HG03280 (cell line): ENCODE results near the gene SCYL1.
"Not testable (repeated sequence)": the region's sequence is repeated elsewhere in the genome, so short reads cannot be mapped to it uniquely, and the experiment has no call there.

Source experiments
- ATAC-seq: cut with Tn5 transposase; IDR thresholded peaks from one replicate; pipeline ENCODE4 v1.9.1; 2021; ENCODE audit warnings: mild to moderate bottlenecking, moderate library complexity; ENCODE audit not compliant: unreplicated experiment

The SCYL1 gene

GRCh38 chr11:65564879-65565559, 40.1 kb downstream of the SCYL1 start:
- ATAC-seq: not testable (repeated sequence)

GRCh38 chr11:65565624-65566453, 41.0 kb downstream of the SCYL1 start:
- ATAC-seq: no peak

- ATAC-seq: peak; percentile 3
Observed at GRCh38 chr11:65569164-65569972, 44.5 kb downstream of the SCYL1 start.

GRCh38 chr11:65569973-65570918, 45.4 kb downstream of the SCYL1 start, which contains the start of gene ZNRD2:
Gene ZNRD2, plus strand, starts transcription at chr11:65570477. Its CDS starts 15 bp downstream, at chr11:65570492.
- ATAC-seq: peak; percentile 57

GRCh38 chr11:65571420-65571819, 46.5 kb downstream of the SCYL1 start:
- ATAC-seq: no peak

- ATAC-seq: no peak
Observed at GRCh38 chr11:65571940-65572339, 47.1 kb downstream of the SCYL1 start.

DNA sequence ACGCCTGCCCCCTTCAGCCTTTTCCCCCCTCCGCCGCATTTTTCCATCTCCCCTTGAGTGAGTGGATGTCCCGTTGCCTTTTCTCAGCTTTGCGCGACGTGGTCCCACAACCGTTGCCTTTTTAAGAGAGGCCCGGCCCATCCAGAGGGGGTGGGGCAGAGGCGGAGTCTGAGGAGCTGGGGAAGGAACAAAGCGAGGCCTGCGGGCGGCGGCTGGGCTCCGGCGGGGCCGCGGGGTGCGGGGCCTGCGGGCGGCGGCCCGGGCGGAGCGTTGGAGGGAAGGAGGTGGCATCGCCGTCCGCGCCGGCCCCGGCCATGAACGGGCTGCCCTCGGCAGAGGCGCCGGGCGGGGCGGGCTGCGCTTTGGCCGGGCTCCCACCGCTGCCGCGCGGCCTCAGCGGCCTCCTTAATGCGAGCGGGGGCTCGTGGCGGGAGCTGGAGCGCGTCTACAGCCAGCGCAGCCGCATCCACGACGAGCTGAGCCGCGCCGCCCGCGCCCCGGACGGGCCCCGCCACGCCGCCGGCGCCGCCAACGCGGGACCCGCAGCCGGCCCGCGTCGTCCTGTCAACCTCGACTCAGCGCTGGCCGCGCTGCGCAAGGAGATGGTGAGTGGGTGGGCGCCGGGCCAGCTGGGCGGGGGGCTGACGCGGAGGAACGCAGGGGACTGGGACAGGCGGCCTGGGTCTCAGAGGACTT, 47.6 kb downstream of the SCYL1 start, which contains the start of gene FAM89B:
FAM89B (plus strand) TSS at position 183 of the 696 bp plus-strand sequence; CDS start at position 315, 132 bp downstream.
- no peak for ATAC-seq

DNA sequence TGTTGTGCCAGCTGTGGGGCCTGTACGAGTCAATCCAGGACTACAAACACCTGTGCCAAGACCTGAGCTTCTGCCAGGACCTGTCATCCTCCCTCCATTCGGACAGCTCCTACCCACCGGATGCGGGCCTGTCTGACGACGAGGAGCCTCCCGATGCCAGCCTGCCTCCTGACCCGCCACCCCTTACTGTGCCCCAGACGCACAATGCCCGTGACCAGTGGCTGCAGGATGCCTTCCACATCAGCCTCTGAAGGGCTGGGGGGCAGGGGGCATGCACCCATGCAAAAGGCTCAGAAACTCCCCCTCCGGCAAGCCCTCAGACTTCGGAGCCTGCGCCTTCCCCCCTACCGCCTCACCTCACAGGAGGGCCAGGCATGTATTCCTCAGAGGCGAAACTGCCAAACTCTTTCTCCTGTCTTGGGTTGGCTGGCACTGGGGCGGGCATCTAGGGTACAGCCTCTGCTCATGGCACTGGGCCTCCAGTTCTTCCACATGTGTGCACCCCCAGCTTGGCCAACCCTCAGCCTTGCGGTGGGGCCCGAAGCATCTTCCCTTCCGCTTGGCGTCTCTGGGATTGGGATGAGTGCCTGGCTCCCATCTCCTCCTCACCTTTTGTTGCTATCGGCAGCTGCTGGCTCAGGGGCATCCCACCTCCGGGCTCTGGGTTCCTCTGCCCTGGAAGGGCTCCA, 48.7 kb downstream of the SCYL1 start:
- ATAC-seq: no peak

DNA sequence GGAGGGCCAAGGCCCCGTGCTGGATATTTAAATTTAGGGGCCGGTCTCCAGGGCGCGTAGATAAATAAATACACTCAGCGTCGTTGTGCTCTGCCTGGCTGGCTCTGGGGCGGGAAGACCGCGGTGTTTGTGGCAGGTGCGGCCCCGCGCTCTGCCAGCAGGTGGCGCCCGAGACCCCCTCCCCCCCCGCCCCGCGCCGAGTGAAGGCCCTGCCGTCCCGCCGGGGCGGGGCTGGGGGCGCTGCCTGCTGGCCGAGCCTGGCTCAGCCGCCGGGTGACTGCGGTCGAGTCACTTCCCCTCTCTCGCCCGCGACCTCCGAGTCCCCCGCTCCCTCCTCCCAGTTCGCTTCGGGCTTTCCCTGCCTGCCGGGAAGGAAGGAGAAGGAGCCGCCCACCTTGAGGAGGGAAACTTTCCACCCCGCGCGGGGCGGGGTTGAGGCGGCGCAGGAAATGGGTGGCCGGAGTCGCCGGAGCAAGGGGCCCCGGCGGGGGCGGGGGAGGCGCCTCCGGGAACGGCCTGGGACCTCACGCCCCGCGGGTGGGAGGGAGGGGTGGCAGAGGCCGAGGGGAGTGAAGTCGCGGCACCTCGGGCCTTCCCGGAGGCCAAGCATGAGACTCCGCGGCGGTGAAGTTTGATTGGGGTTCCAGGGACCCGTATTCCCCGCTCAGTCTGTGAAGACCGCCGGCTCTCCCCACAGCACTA, 49.4 kb downstream of the SCYL1 start:
- ATAC-seq: peak; percentile 34

DNA sequence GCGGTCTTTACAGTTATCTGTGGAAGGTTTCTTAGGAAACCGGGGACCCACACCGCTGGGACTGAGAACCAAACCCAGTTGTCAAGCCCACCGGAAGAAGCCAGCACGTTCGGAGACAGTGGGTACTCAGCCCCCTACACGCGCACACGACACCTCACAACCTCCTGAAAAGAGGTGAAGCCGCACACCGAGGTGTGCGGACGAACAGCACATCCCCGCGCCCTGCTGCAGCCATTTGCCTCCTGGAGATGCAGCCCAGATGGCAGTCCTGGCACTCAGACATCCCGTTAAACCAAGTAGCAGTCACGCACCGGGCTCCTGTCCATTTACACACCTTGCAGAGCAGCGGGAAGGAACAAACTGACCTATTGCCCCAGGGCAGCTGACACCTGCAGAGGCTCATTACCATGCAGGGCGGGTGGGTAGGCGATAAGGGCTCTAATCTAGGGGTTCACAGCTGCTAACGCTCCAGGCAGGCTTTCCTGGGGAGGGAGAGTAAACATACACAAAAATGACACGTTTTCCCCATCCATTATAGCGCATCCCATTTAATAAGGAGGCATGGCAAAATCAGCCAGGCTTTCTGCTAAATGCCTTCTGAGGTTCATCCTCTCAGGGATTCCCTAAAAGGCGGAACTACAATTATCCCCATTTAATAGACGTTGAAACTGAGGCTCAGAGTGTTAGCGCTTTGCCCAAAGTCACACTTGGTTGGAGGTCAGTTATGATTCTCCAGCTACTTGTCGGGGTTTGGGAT, 50.1 kb downstream of the SCYL1 start:
- ATAC-seq: no peak

GRCh38 chr11:65575568-65576231, 50.8 kb downstream of the SCYL1 start, which contains the start of gene EHBP1L1:
Gene EHBP1L1, plus strand, starts transcription at chr11:65576053. Its CDS starts 250 bp downstream, at chr11:65576303.
- peak; percentile 26 for ATAC-seq

GRCh38 chr11:65576232-65576866, 51.5 kb downstream of the SCYL1 start:
- ATAC-seq: peak; percentile 5

DNA sequence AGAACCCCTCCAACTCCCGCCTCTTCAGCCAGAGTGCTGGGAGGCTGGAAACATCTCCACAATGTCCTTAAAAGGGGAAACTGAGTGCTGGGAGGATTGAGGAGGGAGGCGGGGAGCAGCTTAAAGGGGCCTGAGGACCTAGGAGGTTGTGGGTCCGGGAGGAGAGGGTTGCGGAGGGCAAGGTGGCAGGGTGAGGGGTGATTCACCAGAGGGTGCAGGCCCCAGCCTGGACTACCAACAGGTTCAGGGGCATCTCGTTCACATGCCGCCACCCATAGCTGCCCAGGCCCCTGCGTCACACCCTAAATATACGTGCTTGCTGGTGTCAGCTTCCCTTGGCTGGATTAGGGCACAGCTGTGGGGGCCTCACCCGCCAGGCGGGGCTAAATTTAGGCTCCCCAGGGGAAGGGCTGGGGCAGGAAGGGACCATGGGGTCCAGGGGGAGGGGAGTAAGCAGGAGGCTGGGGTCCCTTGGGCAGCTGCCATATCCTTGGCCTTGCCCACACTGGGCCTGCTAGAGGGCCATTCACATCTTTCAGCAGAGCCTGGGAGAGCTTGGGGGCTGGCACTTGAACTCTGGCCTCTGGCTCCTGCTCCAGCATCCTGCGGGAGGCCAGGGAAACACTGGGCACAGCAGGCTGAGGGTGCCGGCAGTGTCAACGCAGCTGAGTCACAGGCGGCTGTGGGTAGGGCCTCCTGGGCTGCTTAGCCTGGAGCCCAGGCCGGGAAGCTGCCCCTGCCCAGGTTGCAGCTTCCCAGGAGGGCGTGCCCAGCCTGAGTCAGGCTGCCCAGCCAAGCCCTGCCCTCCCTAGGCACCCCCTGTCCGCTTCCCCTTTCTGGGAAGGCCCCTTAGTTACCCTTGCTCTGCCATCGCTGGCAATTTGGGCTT, 52.2 kb downstream of the SCYL1 start:
- no peak for ATAC-seq

GRCh38 chr11:65577756-65578109, 52.9 kb downstream of the SCYL1 start:
- ATAC-seq: no peak

DNA sequence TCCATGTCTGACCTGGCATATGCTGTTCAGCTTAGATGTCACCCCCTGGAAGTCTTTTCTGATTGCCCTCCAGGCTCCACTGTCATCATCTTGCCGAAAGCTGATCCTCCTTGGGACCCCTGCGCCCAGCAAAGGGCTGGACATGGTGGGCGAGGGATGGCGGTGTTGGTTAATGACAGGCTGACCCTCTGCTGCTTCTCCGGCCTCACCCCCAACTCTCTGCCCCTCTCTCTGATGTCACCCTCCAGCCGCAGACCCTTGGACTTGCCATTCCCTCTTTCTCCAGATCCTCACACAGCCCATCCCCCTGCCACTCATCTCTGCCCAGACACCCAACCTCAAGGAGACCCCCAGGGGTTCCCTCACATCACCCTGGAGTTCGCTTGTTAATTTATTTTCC, 53.3 kb downstream of the SCYL1 start:
- ATAC-seq: no peak
